Endothelial cell of umbilical vein (primary cell): ENCODE results near the gene PXMP4. TPM values are rescaled to one million over a fixed set of nuclear protein-coding genes. Genes with fewer than 3 reads are reported as not detected.

Source experiments
- BruUV-seq: library from RNA; stranded (reverse); fragments of 400-500 nt; replicated peaks from 2 replicates; lab custom pipeline; 2021; lab: Mats Ljungman, UMichigan
- CTCF ChIA-PET: fragments of 300-600, 350-600 bp; sonication (Branson Sonifier 250); formaldehyde crosslinking; loops from one replicate; lab custom pipeline; 2021; ENCODE audit warnings: antibody characterized with exemption, inconsistent platforms; lab: Charles Lee
- POLR2A ChIA-PET: fragments of 300-600, 350-600 bp; sonication (Branson Sonifier 250); formaldehyde crosslinking; loops from one replicate; lab custom pipeline; 2021; ENCODE audit warnings: antibody characterized with exemption, inconsistent platforms; lab: Charles Lee
- DNase-seq: peaks from one replicate; pipeline ENCODE4 v3.0.0-alpha.2; 2011; ENCODE audit warnings: low read depth, low spot score
- FAIRE-seq: peaks from 2 replicates; lab custom pipeline; 2011; peaks lifted over from hg19 to GRCh38; lab: Jason Lieb, UNC
- H2AFZ ChIP-seq: 2 replicates; pipeline ENCODE4 v1.6.0; 2012; ENCODE audit warnings: low read depth, low read length, control low read depth, inconsistent platforms
- H3K27ac ChIP-seq: 2 replicates; pipeline ENCODE4 v1.5.1; 2011; ENCODE audit warnings: low read depth, mild to moderate bottlenecking, control low read depth, low read length, moderate library complexity; ENCODE audit not compliant: insufficient read depth
- H3K27me3 ChIP-seq, 2 experiments: 2 replicates each; pipeline versions ENCODE4 v1.6.0 to v1.6.1; 2011; ENCODE audit warnings: low read length in 2 of 2, mixed read lengths in 1 of 2; ENCODE audit not compliant: control insufficient read depth in 2 of 2, insufficient read depth in 2 of 2
- H3K36me3 ChIP-seq, 2 experiments: 2 replicates in 1 of 2; 3 replicates in 1 of 2; pipeline ENCODE4 v1.5.1; 2011; ENCODE audit warnings: low read length in 2 of 2, mild to moderate bottlenecking in 1 of 2, moderate library complexity in 1 of 2; ENCODE audit not compliant: control insufficient read depth in 2 of 2, insufficient read depth in 2 of 2; ENCODE audit errors: extremely low read depth in 1 of 2
- H3K4me1 ChIP-seq: 3 replicates; pipeline ENCODE4 v1.5.1; 2011; ENCODE audit warnings: mild to moderate bottlenecking, low read length; ENCODE audit not compliant: control insufficient read depth, insufficient read depth; ENCODE audit errors: extremely low read depth
- H3K4me2 ChIP-seq: 2 replicates; pipeline ENCODE4 v1.6.1; 2011; ENCODE audit warnings: low read length, control low read depth, mixed read lengths; ENCODE audit not compliant: insufficient read depth
- H3K4me3 ChIP-seq, 3 experiments: fragments of 200-600 bp in 1 of 3; sonication (generic), shearing (Covaris generic) in 1 of 3; replicated peaks in 1 of 3; 2 replicates each; pipeline ENCODE4 v1.5.1; 2011 to 2016; ENCODE audit warnings: control low read depth in 3 of 3, low read length in 3 of 3, mild to moderate bottlenecking in 2 of 3, inconsistent platforms in 1 of 3, low read depth in 1 of 3, moderate library complexity in 1 of 3; ENCODE audit not compliant: insufficient read depth in 1 of 3
- H3K79me2 ChIP-seq: 2 replicates; pipeline ENCODE4 v1.6.0; 2012; ENCODE audit warnings: low read length, inconsistent platforms; ENCODE audit not compliant: control insufficient read depth, insufficient read depth
- H3K9ac ChIP-seq: replicated peaks from 2 replicates; pipeline ENCODE3; 2011; ENCODE audit warnings: low read length, control low read depth; ENCODE audit not compliant: insufficient read depth; ENCODE audit errors: extremely low read depth
- H3K9me1 ChIP-seq: replicated peaks from 3 replicates; pipeline ENCODE4 v1.6.0; 2011; ENCODE audit warnings: mild to moderate bottlenecking, low read length; ENCODE audit not compliant: control insufficient read depth, insufficient read depth; ENCODE audit errors: extremely low read depth
- H3K9me3 ChIP-seq: replicated peaks from 2 replicates; pipeline ENCODE4 v1.5.1; 2012; ENCODE audit warnings: low read length, inconsistent platforms; ENCODE audit not compliant: control insufficient read depth, insufficient read depth
- H4K20me1 ChIP-seq: replicated peaks from 2 replicates; pipeline ENCODE3; 2011; ENCODE audit warnings: mild to moderate bottlenecking, low read length; ENCODE audit not compliant: control insufficient read depth, insufficient read depth; ENCODE audit errors: extremely low read depth
- CTCF ChIP-seq, 2 donors: IDR thresholded peaks; 1 replicate in 1 of 2; 2 replicates in 1 of 2; pipeline ENCODE4 v1.5.1; 2011; ENCODE audit warnings: low read length in 2 of 2, mild to moderate bottlenecking in 2 of 2, moderate library complexity in 2 of 2, control low read depth in 1 of 2, inconsistent platforms in 1 of 2, low read depth in 1 of 2; ENCODE audit not compliant: insufficient read depth in 1 of 2; ENCODE audit errors: extremely low read depth in 1 of 2
- EZH2 ChIP-seq: IDR thresholded peaks from 2 replicates; pipeline ENCODE4 v1.6.1; 2012; ENCODE audit warnings: borderline replicate concordance, low read depth, mild to moderate bottlenecking, moderate library complexity, low read length, inconsistent platforms; ENCODE audit not compliant: severe bottlenecking
- FOS ChIP-seq: IDR thresholded peaks from 2 replicates; pipeline ENCODE4 v1.6.1; 2011; ENCODE audit warnings: mild to moderate bottlenecking, low read length, moderate library complexity, borderline replicate concordance; ENCODE audit not compliant: insufficient read depth
- GATA2 ChIP-seq: IDR thresholded peaks from 2 replicates; pipeline ENCODE4 v1.7.0; 2011; ENCODE audit warnings: low read depth, mild to moderate bottlenecking, moderate library complexity, mixed read lengths, low read length; ENCODE audit not compliant: insufficient read length, insufficient read depth
- JUN ChIP-seq: IDR thresholded peaks from 2 replicates; pipeline ENCODE4 v1.6.1; 2011; ENCODE audit warnings: borderline replicate concordance, low read depth; ENCODE audit not compliant: insufficient read length, insufficient read depth
- MAX ChIP-seq: IDR thresholded peaks from 2 replicates; pipeline ENCODE4 v1.6.1; 2011; ENCODE audit not compliant: insufficient read depth, insufficient read length
- MYC ChIP-seq: IDR thresholded peaks from one replicate; pipeline ENCODE4 v1.6.1; 2011; ENCODE audit warnings: mild to moderate bottlenecking, low read depth, low read length
- POLR2A ChIP-seq: IDR thresholded peaks from 2 replicates; pipeline ENCODE4 v1.6.1; 2012; ENCODE audit warnings: low read depth, mild to moderate bottlenecking, control low read depth, low read length
- POLR2AphosphoS5 ChIP-seq: IDR thresholded peaks from 2 replicates; pipeline ENCODE4 v1.6.1; 2012; ENCODE audit warnings: low read depth, mild to moderate bottlenecking, control low read depth, low read length, moderate library complexity; ENCODE audit not compliant: insufficient read depth
- dilution Hi-C: fragments of 300-500 bp; cut with MboI; formaldehyde crosslinking; loops from one replicate; pipeline ENCODE4 v1.15.0; 2019; ENCODE audit warnings: low sequenced_read_pairs; ENCODE audit not compliant: extremely low pct_ligation_motif_present
- intact Hi-C: fragments of 100-400 bp; cut with micrococcal nuclease; formaldehyde crosslinking; loops from one replicate; pipeline ENCODE4 v1.10.0; 2022
- polyA plus RNA-seq, 4 experiments: library from polyadenylated mRNA; depleted of rRNA in 3 of 4; stranded (reverse) in 3 of 4; unstranded in 1 of 4; fragments of >200 nt; gene quantifications; 2 replicates each; pipeline versions ENCODE4 v1.2.1 to v1.2.3, GENCODE V29; 2011 to 2012; ENCODE audit warnings: missing spikeins in 1 of 4
- total RNA-seq: library from RNA; stranded (reverse); gene quantifications from 2 replicates; pipeline ENCODE4 v1.2.3, GENCODE V29; 2021

The PXMP4 gene
- total and polyA plus RNA-seq, 2 donors (not counting 3 experiments of a cell fraction or from before 2014, with no cell fraction given): 6.9 to 8.5 TPM

- Histone ChIP-seq H3K79me2 (no peaks in the 10 kb centered on the region), H3K9ac (no peak overlapping the region), H3K27ac (no peak overlapping the region), H2AFZ (peak overlapping the region; percentile 61), H3K27me3 (no peaks in the 10 kb centered on the region), H3K9me3 (no peaks in the 10 kb centered on the region), H3K9me1 (no peaks in the 10 kb centered on the region), H3K36me3 (no peaks in the 10 kb centered on the region), H3K4me2 (peak overlapping the region; percentile 54), H4K20me1 (no peaks in the 10 kb centered on the region), H3K4me1 (peaks cover 15% of the 10 kb centered on the region), H3K4me3 (no peak overlapping the region)
- no TSS peak for BruUV-seq
- CTCF ChIA-PET: interaction anchor here (0.7 to 1.6 kb wide), 2 partner anchors 9 to 14 kb away, joined by 3 to 4 read pairs; no protein-coding TSS in a partner anchor
- no peak for FAIRE-seq
- POLR2A ChIA-PET: no interaction called here
- dilution Hi-C loops: no loop called here
- DNase-seq: no peak
- intact Hi-C loops: no loop called here
- no peak for TF ChIP-seq POLR2AphosphoS5
- TF ChIP-seq EZH2: no peak
- no peak for TF ChIP-seq CTCF (IDR thresholded peaks at IDR 0.05; ENCODE audit: extremely low read depth in 1 of 2, insufficient read depth in 1 of 2, low read depth in 1 of 2, low read length in 2 of 2)
- TF ChIP-seq JUN: no peak
- no peak for TF ChIP-seq FOS
- no peak for TF ChIP-seq GATA2
- TF ChIP-seq MYC: no peak
- TF ChIP-seq POLR2A: no peak
- no peak for TF ChIP-seq MAX
These were observed 44.8 kb downstream of the PXMP4 start for GRCh38 chr20:33675136-33675959.
